ENCODE measurements around the gene KIF17. TPM values are rescaled to one million over a fixed set of nuclear protein-coding genes. Genes with fewer than 3 reads are reported as not detected.

The KIF17 gene
- polyA plus RNA-seq (2013, experiment 1 of 2), result 5.8 TPM
- polyA plus RNA-seq (2013, experiment 2 of 2), result 5.8 TPM

- H4K91ac ChIP-seq (ENCODE audit: low read depth, low read length, poor library complexity), result no peak within 1 kb of the TSS
Observed at GRCh38 chr1:20717452-20718342, at the start of gene KIF17. Gene KIF17 (minus strand): TSS chr1:20718007. CDS start chr1:20717706, 301 bp downstream.

GRCh38 chr1:20767271-20767670, 49.5 kb upstream of the KIF17 start:
- H2BK12ac ChIP-seq (ENCODE audit: low read length), result no peak overlapping the region
- no peak overlapping the region for H3K27ac ChIP-seq (replicated peaks; ENCODE audit: low read length)
- no peak overlapping the region for H2BK15ac ChIP-seq (ENCODE audit: low read length)
- H3K23ac ChIP-seq (ENCODE audit: low read depth, low read length, poor library complexity), result no peak overlapping the region
- no peak overlapping the region for H3K4me2 ChIP-seq (ENCODE audit: insufficient read depth, low read length, poor library complexity, severe bottlenecking)
- H3K9ac ChIP-seq (ENCODE audit: low read depth, low read length, poor library complexity), result no peak overlapping the region
- no peak overlapping the region for H3K4me3 ChIP-seq (ENCODE audit: low read length in 2 of 2)
- H2BK5ac ChIP-seq (ENCODE audit: low read length), result no peak overlapping the region
- no peak overlapping the region for H2AFZ ChIP-seq (ENCODE audit: low read length)
- no peak overlapping the region for H3K4ac ChIP-seq (ENCODE audit: low read length)
- DNase-seq (ENCODE audit: low spot score), result no peak
- H3K14ac ChIP-seq (ENCODE audit: low read length), result no peak overlapping the region
- no peaks in the 10 kb centered on the region for H3K9me3 ChIP-seq (replicated peaks in 1 of 2; ENCODE audit: control insufficient read depth in 2 of 2, insufficient read depth in 1 of 2, low read depth in 1 of 2, low read length in 2 of 2)
- no peak overlapping the region for H2AK5ac ChIP-seq (ENCODE audit: low read depth, low read length)
- H4K91ac ChIP-seq (ENCODE audit: low read depth, low read length, poor library complexity), result no peak overlapping the region
- H4K8ac ChIP-seq (ENCODE audit: low read depth, low read length), result no peak overlapping the region
- no peaks in the 10 kb centered on the region for H3K79me1 ChIP-seq (ENCODE audit: low read depth, low read length)
- H3K36me3 ChIP-seq (replicated peaks in 1 of 2; ENCODE audit: control insufficient read depth in 2 of 2, insufficient read depth in 2 of 2, low read length in 2 of 2), result peaks cover 42 to 100% of the 10 kb centered on the region in 2 donors
- H2BK120ac ChIP-seq (ENCODE audit: low read depth, low read length), result no peak overlapping the region
- no peak overlapping the region for H3K18ac ChIP-seq (ENCODE audit: low read length)
- H3K4me1 ChIP-seq (ENCODE audit: control insufficient read depth in 2 of 2, insufficient read depth in 1 of 2, low read depth in 1 of 2, low read length in 2 of 2), result no peaks in the 10 kb centered on the region
- H3K27me3 ChIP-seq (ENCODE audit: control insufficient read depth in 3 of 3, insufficient read depth in 3 of 3, low read depth in 1 of 3, low read length in 3 of 3), result no peaks in the 10 kb centered on the region

More at GRCh38 chr1:20717452-20718342, at the start of gene KIF17:
- Histone ChIP-seq H3K9ac (ENCODE audit: low read depth, low read length, poor library complexity) (peak within 1 kb of the TSS; percentile 70), H3K79me1 (ENCODE audit: low read depth, low read length) (peaks cover 2% of the 10 kb centered on the region), H4K8ac (ENCODE audit: low read depth, low read length) (no peak within 1 kb of the TSS), H2AK5ac (ENCODE audit: low read depth, low read length) (peak within 1 kb of the TSS; percentile 92), H3K4ac (ENCODE audit: low read length) (no peak within 1 kb of the TSS), H3K23ac (ENCODE audit: low read depth, low read length, poor library complexity) (peak within 1 kb of the TSS; percentile 73), H3K18ac (ENCODE audit: low read length) (peak within 1 kb of the TSS; percentile 97), H3K4me1 (ENCODE audit: control insufficient read depth in 2 of 2, insufficient read depth in 1 of 2, low read depth in 1 of 2, low read length in 2 of 2) (peaks cover 0 to 1% of the 10 kb centered on the region in 2 donors), H3K27me3 (ENCODE audit: control insufficient read depth in 3 of 3, insufficient read depth in 3 of 3, low read depth in 1 of 3, low read length in 3 of 3) (peaks cover 0 to 7% (median 0%) of the 10 kb centered on the region in 3 experiments), H3K4me2 (ENCODE audit: insufficient read depth, low read length, poor library complexity, severe bottlenecking) (peak within 1 kb of the TSS; percentile 83), H2BK120ac (ENCODE audit: low read depth, low read length) (no peak within 1 kb of the TSS), H3K36me3 (replicated peaks in 1 of 2; ENCODE audit: control insufficient read depth in 2 of 2, insufficient read depth in 2 of 2, low read length in 2 of 2) (no peaks in the 10 kb centered on the region), H2AFZ (ENCODE audit: low read length) (peak within 1 kb of the TSS; percentile 94), H2BK5ac (ENCODE audit: low read length) (peak within 1 kb of the TSS; percentile 66), H2BK15ac (ENCODE audit: low read length) (peak within 1 kb of the TSS; percentile 89), H3K4me3 (ENCODE audit: low read length in 2 of 2) (peak within 1 kb of the TSS; percentile 37 to 85), H3K14ac (ENCODE audit: low read length) (peak within 1 kb of the TSS; percentile 71), H2BK12ac (ENCODE audit: low read length) (peak within 1 kb of the TSS; percentile 58), H3K27ac (replicated peaks; ENCODE audit: low read length) (no peak within 1 kb of the TSS), H3K9me3 (replicated peaks in 1 of 2; ENCODE audit: control insufficient read depth in 2 of 2, insufficient read depth in 1 of 2, low read depth in 1 of 2, low read length in 2 of 2) (no peaks in the 10 kb centered on the region)
- WGBS, 2 donors (ENCODE audit: extremely low coverage in 2 of 2, insufficient read length in 2 of 2, insufficient replicate concordance in 1 of 2), result no CpG with 5 or more reads among the region's 112 CpGs
- DNase-seq (ENCODE audit: low spot score), result peak; percentile 74

GRCh38 chr1:20763417-20763816, 45.6 kb upstream of the KIF17 start:
- Histone ChIP-seq H3K27ac (replicated peaks; ENCODE audit: low read length) (no peak overlapping the region), H3K14ac (ENCODE audit: low read length) (no peak overlapping the region), H3K9ac (ENCODE audit: low read depth, low read length, poor library complexity) (no peak overlapping the region), H3K4me3 (ENCODE audit: low read length in 2 of 2) (no peak overlapping the region), H2BK15ac (ENCODE audit: low read length) (no peak overlapping the region), H2BK12ac (ENCODE audit: low read length) (no peak overlapping the region), H3K27me3 (ENCODE audit: control insufficient read depth in 3 of 3, insufficient read depth in 3 of 3, low read depth in 1 of 3, low read length in 3 of 3) (no peaks in the 10 kb centered on the region), H3K79me1 (ENCODE audit: low read depth, low read length) (no peaks in the 10 kb centered on the region), H3K18ac (ENCODE audit: low read length) (no peak overlapping the region), H2BK5ac (ENCODE audit: low read length) (no peak overlapping the region), H2AFZ (ENCODE audit: low read length) (no peak overlapping the region), H3K23ac (ENCODE audit: low read depth, low read length, poor library complexity) (no peak overlapping the region), H2BK120ac (ENCODE audit: low read depth, low read length) (no peak overlapping the region), H4K91ac (ENCODE audit: low read depth, low read length, poor library complexity) (no peak overlapping the region), H2AK5ac (ENCODE audit: low read depth, low read length) (no peak overlapping the region), H4K8ac (ENCODE audit: low read depth, low read length) (no peak overlapping the region), H3K4me2 (ENCODE audit: insufficient read depth, low read length, poor library complexity, severe bottlenecking) (no peak overlapping the region), H3K4ac (ENCODE audit: low read length) (no peak overlapping the region), H3K4me1 (ENCODE audit: control insufficient read depth in 2 of 2, insufficient read depth in 1 of 2, low read depth in 1 of 2, low read length in 2 of 2) (no peaks in the 10 kb centered on the region), H3K9me3 (replicated peaks in 1 of 2; ENCODE audit: control insufficient read depth in 2 of 2, insufficient read depth in 1 of 2, low read depth in 1 of 2, low read length in 2 of 2) (no peaks in the 10 kb centered on the region), H3K36me3 (replicated peaks in 1 of 2; ENCODE audit: control insufficient read depth in 2 of 2, insufficient read depth in 2 of 2, low read length in 2 of 2) (peaks cover 47 to 100% of the 10 kb centered on the region in 2 donors)
- DNase-seq (ENCODE audit: low spot score), result no peak
- no CpG with 5 or more reads among the region's 3 CpGs for WGBS, 2 donors (ENCODE audit: extremely low coverage in 2 of 2, insufficient read length in 2 of 2, insufficient replicate concordance in 1 of 2)

DNA sequence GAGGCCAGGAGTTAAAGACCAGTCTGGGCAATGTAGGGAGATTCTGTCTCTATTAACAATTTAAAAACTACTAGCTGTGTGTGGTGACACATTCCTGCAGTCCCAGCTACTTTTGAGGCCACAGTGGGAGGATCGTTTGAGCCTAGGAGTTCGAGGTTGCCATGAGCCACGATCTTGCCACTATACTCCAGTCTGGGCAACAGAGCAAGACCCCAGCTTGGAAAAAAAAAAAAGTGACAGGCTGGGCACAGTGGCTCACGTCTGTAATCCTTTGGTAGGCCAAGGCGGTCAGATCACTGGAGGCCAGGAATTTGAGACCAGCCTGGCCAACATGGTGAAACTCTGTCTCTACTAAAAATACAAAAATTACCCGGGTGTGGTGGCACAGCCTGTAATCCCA, 42.5 kb upstream of the KIF17 start:
- Histone ChIP-seq H2AK5ac (ENCODE audit: low read depth, low read length) (no peak overlapping the region), H3K27ac (replicated peaks; ENCODE audit: low read length) (no peak overlapping the region), H3K9ac (ENCODE audit: low read depth, low read length, poor library complexity) (no peak overlapping the region), H2BK5ac (ENCODE audit: low read length) (no peak overlapping the region), H3K4me3 (ENCODE audit: low read length in 2 of 2) (no peak overlapping the region), H3K4ac (ENCODE audit: low read length) (no peak overlapping the region), H3K4me2 (ENCODE audit: insufficient read depth, low read length, poor library complexity, severe bottlenecking) (no peak overlapping the region), H2BK12ac (ENCODE audit: low read length) (no peak overlapping the region), H4K91ac (ENCODE audit: low read depth, low read length, poor library complexity) (no peak overlapping the region), H4K8ac (ENCODE audit: low read depth, low read length) (no peak overlapping the region), H3K36me3 (replicated peaks in 1 of 2; ENCODE audit: control insufficient read depth in 2 of 2, insufficient read depth in 2 of 2, low read length in 2 of 2) (peaks cover 41 to 99% of the 10 kb centered on the region in 2 donors), H3K4me1 (ENCODE audit: control insufficient read depth in 2 of 2, insufficient read depth in 1 of 2, low read depth in 1 of 2, low read length in 2 of 2) (no peaks in the 10 kb centered on the region), H2BK15ac (ENCODE audit: low read length) (no peak overlapping the region), H3K14ac (ENCODE audit: low read length) (no peak overlapping the region), H2BK120ac (ENCODE audit: low read depth, low read length) (no peak overlapping the region), H3K18ac (ENCODE audit: low read length) (no peak overlapping the region), H2AFZ (ENCODE audit: low read length) (no peak overlapping the region), H3K23ac (ENCODE audit: low read depth, low read length, poor library complexity) (no peak overlapping the region), H3K79me1 (ENCODE audit: low read depth, low read length) (no peaks in the 10 kb centered on the region), H3K9me3 (replicated peaks in 1 of 2; ENCODE audit: control insufficient read depth in 2 of 2, insufficient read depth in 1 of 2, low read depth in 1 of 2, low read length in 2 of 2) (no peaks in the 10 kb centered on the region), H3K27me3 (ENCODE audit: control insufficient read depth in 3 of 3, insufficient read depth in 3 of 3, low read depth in 1 of 3, low read length in 3 of 3) (no peaks in the 10 kb centered on the region)
- no CpG with 5 or more reads among the region's 6 CpGs for WGBS, 2 donors (ENCODE audit: extremely low coverage in 2 of 2, insufficient read length in 2 of 2, insufficient replicate concordance in 1 of 2)
- DNase-seq (ENCODE audit: low spot score), result no peak
